Measurements from ENCODE around the gene ZNF775.

The ZNF775 gene

GRCh38 chr7:150401424-150401790 lies 22.3 kb downstream of the ZNF775 start:
- DNase-seq (ENCODE audit: low read depth), result no peak

GRCh38 chr7:150401861-150402631 lies 22.9 kb downstream of the ZNF775 start:
- no peak for DNase-seq (ENCODE audit: low read depth)

DNA sequence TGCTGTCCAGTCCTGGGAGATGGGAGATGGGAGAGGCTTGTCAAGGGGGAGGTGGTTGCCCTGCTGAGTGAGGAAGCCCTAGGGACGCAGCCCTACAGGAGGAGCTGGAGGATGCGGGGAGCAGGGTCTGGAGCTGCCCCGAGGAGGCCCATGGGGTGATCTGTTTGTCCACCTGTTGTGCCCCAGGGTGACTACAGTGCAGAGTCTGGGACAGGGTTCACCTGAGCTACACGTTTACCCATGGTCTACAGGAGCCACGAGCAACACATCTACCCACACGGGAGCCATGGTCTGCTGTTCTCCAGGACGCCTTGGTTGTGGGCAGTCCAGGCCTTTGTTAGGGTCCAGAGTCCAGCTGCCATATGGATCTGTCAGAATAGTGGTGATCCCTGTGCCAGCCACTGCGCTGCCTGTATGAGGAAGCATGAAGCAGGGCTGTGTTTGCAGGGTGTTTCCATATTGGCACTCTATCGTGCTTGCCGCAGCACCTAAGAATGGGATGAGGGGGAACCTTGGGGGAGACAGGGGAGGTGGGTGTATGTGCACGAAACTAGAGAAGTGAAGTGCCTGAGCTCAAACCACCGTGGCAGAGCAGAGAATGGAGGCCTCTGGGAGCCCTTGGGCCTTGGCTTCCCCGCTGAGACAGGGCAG lies 23.7 kb downstream of the ZNF775 start:
- DNase-seq (ENCODE audit: low read depth), result no peak

GRCh38 chr7:150403376-150404171 lies 24.4 kb downstream of the ZNF775 start:
- no peak for DNase-seq (ENCODE audit: low read depth)

- DNase-seq (ENCODE audit: low read depth), result no peak
Measured at GRCh38 chr7:150404172-150404804, 25.2 kb downstream of the ZNF775 start.

- DNase-seq (ENCODE audit: low read depth), result peak; percentile 79
Measured at GRCh38 chr7:150404805-150405583, 25.9 kb downstream of the ZNF775 start.

- DNase-seq (ENCODE audit: low read depth), result no peak
Measured at GRCh38 chr7:150405584-150406311, 26.6 kb downstream of the ZNF775 start.

GRCh38 chr7:150406312-150406566 lies 27.1 kb downstream of the ZNF775 start:
- no peak for DNase-seq (ENCODE audit: low read depth)

DNA sequence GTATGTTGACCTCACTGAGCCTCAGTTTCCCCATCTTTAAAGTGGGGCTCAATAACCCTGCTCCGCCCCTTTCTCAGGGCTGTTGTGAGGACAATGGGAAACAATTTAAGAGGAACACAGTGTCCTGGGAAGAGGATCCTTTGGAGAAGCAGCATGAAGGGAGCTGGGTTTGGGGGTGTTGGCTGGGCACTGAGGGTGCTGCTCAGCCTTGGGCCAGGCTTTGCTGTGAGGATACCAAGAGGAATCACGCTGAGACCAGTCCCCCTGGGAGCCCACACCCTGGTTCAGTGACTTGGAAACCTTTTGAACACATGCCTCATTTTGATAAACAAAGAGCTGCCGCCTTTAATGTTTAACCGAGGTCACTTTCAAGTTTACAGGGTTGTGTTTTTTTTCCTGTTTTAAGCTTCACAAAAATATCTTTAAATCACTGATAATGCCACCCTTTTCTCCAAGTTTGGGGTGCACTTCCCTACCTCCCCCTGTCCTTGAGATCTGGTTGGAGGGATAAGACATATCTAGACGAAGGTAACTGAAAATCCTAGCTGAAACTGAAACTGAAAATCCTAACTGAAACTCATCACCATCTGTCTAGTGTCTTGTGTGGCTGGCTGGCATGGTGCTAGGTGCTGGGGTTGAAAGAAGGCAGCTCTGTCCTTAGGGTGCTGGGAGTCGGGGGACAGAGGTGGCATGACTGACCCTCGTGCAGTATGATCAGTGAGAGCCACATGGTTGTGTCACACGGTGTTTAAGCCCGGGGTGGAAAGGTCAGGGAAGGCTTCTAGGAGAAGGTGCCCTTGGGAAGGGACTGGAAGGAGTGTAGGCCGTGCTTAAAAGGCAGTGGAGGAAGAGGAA lies 27.7 kb downstream of the ZNF775 start:
- no peak for DNase-seq (ENCODE audit: low read depth)

GRCh38 chr7:150407588-150408392 lies 28.7 kb downstream of the ZNF775 start:
- no peak for DNase-seq (ENCODE audit: low read depth)

- DNase-seq (ENCODE audit: low read depth), result no peak
Measured at GRCh38 chr7:150408393-150409299, 29.5 kb downstream of the ZNF775 start.

DNA sequence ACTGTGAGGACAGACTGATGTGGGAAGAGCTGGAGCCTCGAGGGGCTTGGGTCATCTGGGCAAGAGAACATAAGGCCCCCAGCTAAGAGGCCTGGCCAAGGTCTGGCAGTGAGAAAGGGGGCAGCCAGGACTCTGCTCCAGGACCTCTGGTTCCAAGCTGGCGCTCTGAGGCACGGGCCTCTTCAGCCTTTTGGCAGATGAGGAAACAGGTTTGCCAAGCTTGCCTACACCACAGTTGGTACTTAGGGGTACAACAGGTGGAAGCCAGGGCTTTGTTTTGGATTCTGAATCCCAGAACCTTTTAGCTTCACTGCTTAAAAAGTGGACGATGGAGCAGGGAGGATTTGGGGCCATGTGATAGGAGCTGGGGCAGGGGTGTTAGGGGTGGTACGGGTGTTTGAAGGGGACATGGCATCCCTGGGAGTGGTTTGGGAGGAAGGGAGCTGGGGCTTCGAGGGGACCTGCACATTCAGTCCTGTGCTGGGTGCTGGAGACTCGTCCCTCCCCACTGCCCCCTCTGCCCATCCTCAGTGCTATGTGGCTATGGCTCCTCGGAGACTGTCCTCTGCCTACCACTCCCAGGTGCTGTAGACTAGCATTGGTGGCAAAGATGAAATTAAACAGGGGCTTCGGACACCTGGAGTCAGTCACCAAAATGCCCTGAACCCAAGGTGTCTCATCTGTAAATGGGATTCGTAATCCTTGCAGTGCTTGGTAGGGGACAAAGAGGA lies 30.3 kb downstream of the ZNF775 start:
- DNase-seq (ENCODE audit: low read depth), result no peak

DNA sequence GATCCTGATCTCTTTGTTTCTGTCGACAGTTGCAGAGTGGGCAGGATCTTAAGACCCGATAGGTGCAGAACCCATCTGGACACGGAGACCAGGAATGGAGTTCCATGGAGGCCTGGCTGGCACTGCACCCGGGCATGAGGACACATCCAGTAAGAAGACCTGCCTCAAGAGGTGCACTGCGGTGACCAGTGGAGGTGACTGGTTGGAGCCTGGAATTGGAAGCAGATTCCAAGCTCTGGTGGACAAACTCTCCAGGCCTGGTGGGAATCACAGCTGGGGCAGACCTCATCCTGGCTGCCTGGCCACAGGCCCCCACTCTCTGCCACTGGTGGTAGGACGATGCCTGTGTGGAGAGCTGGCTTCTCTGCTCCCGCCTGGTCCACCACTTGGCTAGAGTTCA lies 31.0 kb downstream of the ZNF775 start:
- no peak for DNase-seq (ENCODE audit: low read depth)

- DNase-seq (ENCODE audit: low read depth), result no peak
Measured at GRCh38 chr7:150410680-150411346, 31.7 kb downstream of the ZNF775 start.

DNA sequence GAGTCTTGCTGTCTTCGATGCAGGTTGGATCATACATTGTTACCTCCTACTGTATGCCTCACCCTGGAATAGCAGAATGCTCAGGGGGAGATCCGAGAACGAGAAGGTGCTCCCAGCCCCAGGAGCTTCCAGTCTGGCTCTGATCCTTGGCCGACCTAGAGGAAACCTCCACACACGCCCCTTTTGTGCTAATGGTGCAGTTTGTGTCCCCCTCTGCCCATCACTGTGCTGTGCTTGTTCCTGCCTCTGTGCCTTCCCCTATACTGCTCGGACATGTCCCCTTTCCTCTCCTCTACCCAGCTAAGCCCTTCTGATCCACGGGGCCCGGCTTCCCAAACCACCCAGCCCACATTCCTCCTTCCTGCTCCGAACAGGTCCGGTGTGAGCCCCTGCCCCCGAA lies 32.5 kb downstream of the ZNF775 start:
- no peak for DNase-seq (ENCODE audit: low read depth)

DNA sequence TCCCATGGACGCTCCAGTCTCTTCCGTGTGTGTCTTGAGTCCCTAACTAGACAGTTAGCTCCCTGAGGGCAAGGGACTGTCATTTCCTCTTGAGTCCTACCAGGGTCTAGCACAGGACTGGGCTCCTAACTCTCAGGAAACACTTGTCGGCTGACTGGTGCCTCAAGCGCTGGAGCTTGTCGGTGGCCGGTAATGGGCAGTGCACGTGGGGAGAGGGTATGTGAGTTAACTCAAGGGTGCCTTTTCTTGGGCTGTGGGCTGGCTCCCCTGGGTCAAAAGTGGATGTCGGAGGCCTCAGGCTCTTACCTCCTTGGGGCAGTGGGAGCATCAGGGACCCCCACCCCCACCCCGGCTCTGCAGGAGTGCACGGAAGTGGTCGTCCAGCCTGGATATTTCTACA lies 32.9 kb downstream of the ZNF775 start:
- DNase-seq (ENCODE audit: low read depth), result no peak
